WTC11 (cell line): ENCODE data around the gene HOXB1.

ENCODE experiments used
- CTCF ChIP-seq: fragments of 200-600 bp; IDR thresholded peaks from 2 replicates; pipeline ENCODE4 v1.8.0; 2022; ENCODE audit warnings: antibody characterized with exemption
- ZNF423 ChIP-seq: fragments of 250-450 bp; sonication (Bioruptor Pico); IDR thresholded peaks from 2 replicates; pipeline ENCODE4 v2.1.2; 2022; ENCODE audit warnings: mild to moderate bottlenecking, moderate library complexity
- TF ChIP-seq, protein P1 (sequence below): sonication (generic); formaldehyde crosslinking; IDR thresholded peaks from 2 replicates; pipeline ENCODE4 v1.8.0; 2022; ENCODE audit warnings: mild to moderate bottlenecking, missing genetic modification reagents
- TF ChIP-seq, protein P2 (sequence below): sonication (generic); formaldehyde crosslinking; IDR thresholded peaks from 2 replicates; pipeline ENCODE4 v1.8.0; 2022; ENCODE audit warnings: mild to moderate bottlenecking, missing genetic modification reagents

DNA sequence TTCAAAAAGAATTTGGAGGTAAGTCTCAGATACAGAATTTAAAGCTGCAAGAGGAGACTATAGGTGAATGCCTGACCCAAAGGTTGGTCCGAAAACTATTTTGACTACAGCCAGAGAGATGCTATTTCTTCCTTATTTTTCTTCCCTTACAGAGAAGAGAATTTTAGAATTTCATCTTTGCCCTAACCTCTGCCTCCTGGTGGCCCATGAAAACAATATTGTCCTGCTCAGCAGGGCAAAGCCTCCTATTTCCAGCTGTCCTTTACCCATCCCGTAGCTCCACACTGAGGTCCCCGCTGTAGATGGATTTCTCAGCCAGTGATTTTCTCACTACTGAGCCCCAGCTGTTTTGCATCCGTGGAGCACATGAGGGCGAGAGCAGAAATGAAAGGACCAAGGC, 24.6 kb downstream of the HOXB1 start:
- no peak for TF ChIP-seq ZNF423 (CRISPR knock-in tag)
- TF ChIP-seq, protein P1, sequence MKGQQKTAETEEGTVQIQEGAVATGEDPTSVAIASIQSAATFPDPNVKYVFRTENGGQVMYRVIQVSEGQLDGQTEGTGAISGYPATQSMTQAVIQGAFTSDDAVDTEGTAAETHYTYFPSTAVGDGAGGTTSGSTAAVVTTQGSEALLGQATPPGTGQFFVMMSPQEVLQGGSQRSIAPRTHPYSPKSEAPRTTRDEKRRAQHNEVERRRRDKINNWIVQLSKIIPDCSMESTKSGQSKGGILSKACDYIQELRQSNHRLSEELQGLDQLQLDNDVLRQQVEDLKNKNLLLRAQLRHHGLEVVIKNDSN (CRISPR knock-in tag): no peak
- no peak for TF ChIP-seq CTCF
- TF ChIP-seq, protein P2, sequence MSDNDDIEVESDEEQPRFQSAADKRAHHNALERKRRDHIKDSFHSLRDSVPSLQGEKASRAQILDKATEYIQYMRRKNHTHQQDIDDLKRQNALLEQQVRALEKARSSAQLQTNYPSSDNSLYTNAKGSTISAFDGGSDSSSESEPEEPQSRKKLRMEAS (CRISPR knock-in tag): no peak
